ENCODE measurements around the gene PIEZO2.

PIEZO2 gene

GRCh38 chr18:10707294-10707693 is 442.1 kb downstream of the PIEZO2 start:
- no peak for TF ChIP-seq EZH2phosphoT487 (conservative IDR thresholded peaks at IDR 0.05; ENCODE audit: low read length)
- TF ChIP-seq CTCF (IDR thresholded peaks at IDR 0.05; ENCODE audit: insufficient read depth, low read length, poor library complexity, severe bottlenecking): no peak
- Histone ChIP-seq H3K4me2 (ENCODE audit: low read depth, low read length, poor library complexity, severe bottlenecking) (no peak overlapping the region), H3K9me2 (replicated peaks; ENCODE audit: insufficient read depth, low read length) (no peaks in the 10 kb centered on the region), H3F3A (ENCODE audit: insufficient read depth) (no peaks in the 10 kb centered on the region), H3K36me3 (ENCODE audit: low read length) (no peaks in the 10 kb centered on the region), H3K27ac (ENCODE audit: low read depth, low read length) (no peak overlapping the region), H3K27me3 (ENCODE audit: low read length) (no peaks in the 10 kb centered on the region), H3K9me3 (ENCODE audit: insufficient read depth, low read length) (no peaks in the 10 kb centered on the region), H3K9ac (ENCODE audit: low read length) (no peak overlapping the region), H3K4me3 (ENCODE audit: insufficient read depth, low read length, poor library complexity, severe bottlenecking) (no peak overlapping the region), H4K20me1 (ENCODE audit: low read depth, low read length) (no peaks in the 10 kb centered on the region), H2AFZ (ENCODE audit: low read depth, low read length, severe bottlenecking) (no peak overlapping the region), H3K79me2 (ENCODE audit: insufficient read depth, low read length) (no peaks in the 10 kb centered on the region)

- H3K4me2 ChIP-seq (ENCODE audit: low read depth, low read length, poor library complexity, severe bottlenecking): no peak overlapping the region
- no peak overlapping the region for H2AFZ ChIP-seq (ENCODE audit: low read depth, low read length, severe bottlenecking)
- no peaks in the 10 kb centered on the region for H3K27me3 ChIP-seq (ENCODE audit: low read length)
- H3K9me3 ChIP-seq (ENCODE audit: insufficient read depth, low read length): no peaks in the 10 kb centered on the region
- H3K27ac ChIP-seq (ENCODE audit: low read depth, low read length): no peak overlapping the region
- H3K79me2 ChIP-seq (ENCODE audit: insufficient read depth, low read length): no peaks in the 10 kb centered on the region
- no peaks in the 10 kb centered on the region for H4K20me1 ChIP-seq (ENCODE audit: low read depth, low read length)
- H3K36me3 ChIP-seq (ENCODE audit: low read length): no peaks in the 10 kb centered on the region
- H3K4me3 ChIP-seq (ENCODE audit: insufficient read depth, low read length, poor library complexity, severe bottlenecking): no peak overlapping the region
- TF ChIP-seq EZH2phosphoT487 (conservative IDR thresholded peaks at IDR 0.05; ENCODE audit: low read length) (no peak), CTCF (IDR thresholded peaks at IDR 0.05; ENCODE audit: insufficient read depth, low read length, poor library complexity, severe bottlenecking) (no peak)
- no peaks in the 10 kb centered on the region for H3K9me2 ChIP-seq (replicated peaks; ENCODE audit: insufficient read depth, low read length)
- H3F3A ChIP-seq (ENCODE audit: insufficient read depth): no peaks in the 10 kb centered on the region
- no peak overlapping the region for H3K9ac ChIP-seq (ENCODE audit: low read length)
Observed at GRCh38 chr18:10705786-10706185, 443.6 kb downstream of the PIEZO2 start.

- no peaks in the 10 kb centered on the region for H3K27me3 ChIP-seq (ENCODE audit: low read length)
- H3F3A ChIP-seq (ENCODE audit: insufficient read depth): no peaks in the 10 kb centered on the region
- no peaks in the 10 kb centered on the region for H3K79me2 ChIP-seq (ENCODE audit: insufficient read depth, low read length)
- TF ChIP-seq EZH2phosphoT487 (conservative IDR thresholded peaks at IDR 0.05; ENCODE audit: low read length): no peak
- no peak for TF ChIP-seq CTCF (IDR thresholded peaks at IDR 0.05; ENCODE audit: insufficient read depth, low read length, poor library complexity, severe bottlenecking)
- H3K4me3 ChIP-seq (ENCODE audit: insufficient read depth, low read length, poor library complexity, severe bottlenecking): no peak overlapping the region
- no peak overlapping the region for H3K4me2 ChIP-seq (ENCODE audit: low read depth, low read length, poor library complexity, severe bottlenecking)
- H2AFZ ChIP-seq (ENCODE audit: low read depth, low read length, severe bottlenecking): no peak overlapping the region
- no peak overlapping the region for H3K27ac ChIP-seq (ENCODE audit: low read depth, low read length)
- no peaks in the 10 kb centered on the region for H3K9me2 ChIP-seq (replicated peaks; ENCODE audit: insufficient read depth, low read length)
- H3K9ac ChIP-seq (ENCODE audit: low read length): no peak overlapping the region
- no peaks in the 10 kb centered on the region for H3K36me3 ChIP-seq (ENCODE audit: low read length)
- no peaks in the 10 kb centered on the region for H4K20me1 ChIP-seq (ENCODE audit: low read depth, low read length)
- H3K9me3 ChIP-seq (ENCODE audit: insufficient read depth, low read length): no peaks in the 10 kb centered on the region
Observed at GRCh38 chr18:10705291-10705690, 444.1 kb downstream of the PIEZO2 start.

Data from SU-DHL-6 (cell line).